Neural cell (in vitro differentiated cells): ENCODE measurements around the gene TSPAN3.

Source experiments
- EP300 ChIP-seq: fragments of 450-650 bp; conservative IDR thresholded peaks from 2 replicates; pipeline ENCODE4 v1.6.1; 2014; ENCODE audit warnings: antibody characterized with exemption, mild to moderate bottlenecking, moderate library complexity; ENCODE audit not compliant: poor library complexity, severe bottlenecking
- EZH2 ChIP-seq: fragments of 200-600, 300-800 bp; shearing (Covaris generic), sonication (generic); IDR thresholded peaks from 2 replicates; pipeline ENCODE4 v1.6.1; 2014; ENCODE audit warnings: antibody characterized with exemption, low read length, borderline replicate concordance, mild to moderate bottlenecking; ENCODE audit not compliant: insufficient read depth, poor library complexity, severe bottlenecking
- POLR2AphosphoS5 ChIP-seq: IDR thresholded peaks from 2 replicates; pipeline ENCODE4 v1.6.1; 2012
- SMC3 ChIP-seq: fragments of 450-650 bp; conservative IDR thresholded peaks from 2 replicates; pipeline ENCODE4 v1.6.1; 2014; ENCODE audit warnings: antibody characterized with exemption, mild to moderate bottlenecking, moderate library complexity; ENCODE audit not compliant: poor library complexity
- TAF1 ChIP-seq: IDR thresholded peaks from 2 replicates; pipeline ENCODE4 v1.6.1; 2012; ENCODE audit warnings: low read depth
- TF ChIP-seq, protein P1 (sequence below): fragments of 450-650 bp; IDR thresholded peaks from 2 replicates; pipeline ENCODE4 v1.5.1; 2014; ENCODE audit warnings: antibody characterized with exemption, mild to moderate bottlenecking, moderate library complexity; ENCODE audit not compliant: poor library complexity, severe bottlenecking
- TF ChIP-seq, protein P2 (sequence below): IDR thresholded peaks from 2 replicates; pipeline ENCODE4 v1.6.1; 2012; ENCODE audit warnings: borderline replicate concordance

DNA sequence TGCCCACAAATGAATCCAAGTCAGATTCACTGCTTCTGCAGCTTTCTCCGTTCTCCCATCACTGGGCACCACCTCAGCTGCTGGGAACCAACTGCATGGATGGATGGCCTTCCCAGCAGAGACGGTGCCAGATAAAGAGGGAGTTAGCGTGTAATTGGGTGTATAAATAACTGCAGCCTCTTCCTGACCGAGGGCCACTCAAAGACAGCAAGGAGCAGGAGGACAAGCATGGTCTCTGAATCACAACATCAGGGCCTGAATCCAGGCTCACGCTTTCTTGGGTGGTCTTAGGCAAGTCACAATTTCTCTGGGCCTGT is 31.7 kb downstream of the TSPAN3 start:
- TF ChIP-seq, protein P1, sequence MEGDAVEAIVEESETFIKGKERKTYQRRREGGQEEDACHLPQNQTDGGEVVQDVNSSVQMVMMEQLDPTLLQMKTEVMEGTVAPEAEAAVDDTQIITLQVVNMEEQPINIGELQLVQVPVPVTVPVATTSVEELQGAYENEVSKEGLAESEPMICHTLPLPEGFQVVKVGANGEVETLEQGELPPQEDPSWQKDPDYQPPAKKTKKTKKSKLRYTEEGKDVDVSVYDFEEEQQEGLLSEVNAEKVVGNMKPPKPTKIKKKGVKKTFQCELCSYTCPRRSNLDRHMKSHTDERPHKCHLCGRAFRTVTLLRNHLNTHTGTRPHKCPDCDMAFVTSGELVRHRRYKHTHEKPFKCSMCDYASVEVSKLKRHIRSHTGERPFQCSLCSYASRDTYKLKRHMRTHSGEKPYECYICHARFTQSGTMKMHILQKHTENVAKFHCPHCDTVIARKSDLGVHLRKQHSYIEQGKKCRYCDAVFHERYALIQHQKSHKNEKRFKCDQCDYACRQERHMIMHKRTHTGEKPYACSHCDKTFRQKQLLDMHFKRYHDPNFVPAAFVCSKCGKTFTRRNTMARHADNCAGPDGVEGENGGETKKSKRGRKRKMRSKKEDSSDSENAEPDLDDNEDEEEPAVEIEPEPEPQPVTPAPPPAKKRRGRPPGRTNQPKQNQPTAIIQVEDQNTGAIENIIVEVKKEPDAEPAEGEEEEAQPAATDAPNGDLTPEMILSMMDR: no peak
- TF ChIP-seq POLR2AphosphoS5: no peak
- no peak for TF ChIP-seq TAF1
- TF ChIP-seq SMC3: no peak
- TF ChIP-seq, protein P2, sequence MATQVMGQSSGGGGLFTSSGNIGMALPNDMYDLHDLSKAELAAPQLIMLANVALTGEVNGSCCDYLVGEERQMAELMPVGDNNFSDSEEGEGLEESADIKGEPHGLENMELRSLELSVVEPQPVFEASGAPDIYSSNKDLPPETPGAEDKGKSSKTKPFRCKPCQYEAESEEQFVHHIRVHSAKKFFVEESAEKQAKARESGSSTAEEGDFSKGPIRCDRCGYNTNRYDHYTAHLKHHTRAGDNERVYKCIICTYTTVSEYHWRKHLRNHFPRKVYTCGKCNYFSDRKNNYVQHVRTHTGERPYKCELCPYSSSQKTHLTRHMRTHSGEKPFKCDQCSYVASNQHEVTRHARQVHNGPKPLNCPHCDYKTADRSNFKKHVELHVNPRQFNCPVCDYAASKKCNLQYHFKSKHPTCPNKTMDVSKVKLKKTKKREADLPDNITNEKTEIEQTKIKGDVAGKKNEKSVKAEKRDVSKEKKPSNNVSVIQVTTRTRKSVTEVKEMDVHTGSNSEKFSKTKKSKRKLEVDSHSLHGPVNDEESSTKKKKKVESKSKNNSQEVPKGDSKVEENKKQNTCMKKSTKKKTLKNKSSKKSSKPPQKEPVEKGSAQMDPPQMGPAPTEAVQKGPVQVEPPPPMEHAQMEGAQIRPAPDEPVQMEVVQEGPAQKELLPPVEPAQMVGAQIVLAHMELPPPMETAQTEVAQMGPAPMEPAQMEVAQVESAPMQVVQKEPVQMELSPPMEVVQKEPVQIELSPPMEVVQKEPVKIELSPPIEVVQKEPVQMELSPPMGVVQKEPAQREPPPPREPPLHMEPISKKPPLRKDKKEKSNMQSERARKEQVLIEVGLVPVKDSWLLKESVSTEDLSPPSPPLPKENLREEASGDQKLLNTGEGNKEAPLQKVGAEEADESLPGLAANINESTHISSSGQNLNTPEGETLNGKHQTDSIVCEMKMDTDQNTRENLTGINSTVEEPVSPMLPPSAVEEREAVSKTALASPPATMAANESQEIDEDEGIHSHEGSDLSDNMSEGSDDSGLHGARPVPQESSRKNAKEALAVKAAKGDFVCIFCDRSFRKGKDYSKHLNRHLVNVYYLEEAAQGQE: no peak
- no peak for TF ChIP-seq EP300
- no peak for TF ChIP-seq EZH2
